KMS-11 (cell line): Measurements from ENCODE around the gene LRRIQ1.

Source experiments
- H2AFZ ChIP-seq: fragments of 200-600 bp; sonication (generic); 2 replicates; pipeline ENCODE4 v1.6.1; 2016; ENCODE audit warnings: antibody characterized with exemption, mixed run types, low read depth
- H3K27ac ChIP-seq: fragments of 200-600 bp; sonication (generic); 2 replicates; pipeline ENCODE4 v1.6.1; 2016; ENCODE audit warnings: mild to moderate bottlenecking, mixed run types
- H3K27me3 ChIP-seq: fragments of 200-600 bp; sonication (generic); 2 replicates; pipeline ENCODE4 v1.6.1; 2017; ENCODE audit warnings: mild to moderate bottlenecking, low read depth, mixed run types, moderate library complexity; ENCODE audit not compliant: insufficient read depth
- H3K36me3 ChIP-seq: fragments of 200-600 bp; sonication (generic); 2 replicates; pipeline ENCODE4 v1.6.1; 2017; ENCODE audit warnings: mild to moderate bottlenecking, mixed run types; ENCODE audit not compliant: insufficient read depth
- H3K4me1 ChIP-seq: fragments of 200-600 bp; sonication (generic); 2 replicates; pipeline ENCODE4 v1.6.1; 2016; ENCODE audit warnings: mild to moderate bottlenecking, low read depth, mixed run types; ENCODE audit not compliant: poor library complexity, severe bottlenecking
- H3K4me2 ChIP-seq: fragments of 200-600 bp; sonication (generic); 2 replicates; pipeline ENCODE4 v1.7.0; 2016; ENCODE audit warnings: mild to moderate bottlenecking, mixed run types
- H3K4me3 ChIP-seq: fragments of 200-600 bp; sonication (generic); IDR thresholded peaks from 2 replicates; pipeline ENCODE4 v1.6.1; 2017; ENCODE audit warnings: low read depth, low read length, mixed read lengths; ENCODE audit not compliant: insufficient read depth
- H3K79me2 ChIP-seq: fragments of 200-600 bp; sonication (generic); 2 replicates; pipeline ENCODE4 v1.6.1; 2016; ENCODE audit warnings: low read depth, mixed run types; ENCODE audit not compliant: insufficient read depth
- H3K9ac ChIP-seq: fragments of 200-600 bp; sonication (generic); 2 replicates; pipeline ENCODE4 v1.6.1; 2016; ENCODE audit warnings: mild to moderate bottlenecking, mixed run types
- H4K20me1 ChIP-seq: fragments of 200-600 bp; sonication (generic); 2 replicates; pipeline ENCODE4 v1.6.1; 2016; ENCODE audit warnings: mild to moderate bottlenecking, mixed run types; ENCODE audit not compliant: insufficient read depth
- CTCF ChIP-seq: fragments of 200-600 bp; sonication (generic); conservative IDR thresholded peaks from 2 replicates; pipeline ENCODE4 v1.6.1; 2017; ENCODE audit warnings: low read depth, mild to moderate bottlenecking, antibody characterized with exemption, low read length, moderate library complexity, mixed read lengths

Gene LRRIQ1

DNA sequence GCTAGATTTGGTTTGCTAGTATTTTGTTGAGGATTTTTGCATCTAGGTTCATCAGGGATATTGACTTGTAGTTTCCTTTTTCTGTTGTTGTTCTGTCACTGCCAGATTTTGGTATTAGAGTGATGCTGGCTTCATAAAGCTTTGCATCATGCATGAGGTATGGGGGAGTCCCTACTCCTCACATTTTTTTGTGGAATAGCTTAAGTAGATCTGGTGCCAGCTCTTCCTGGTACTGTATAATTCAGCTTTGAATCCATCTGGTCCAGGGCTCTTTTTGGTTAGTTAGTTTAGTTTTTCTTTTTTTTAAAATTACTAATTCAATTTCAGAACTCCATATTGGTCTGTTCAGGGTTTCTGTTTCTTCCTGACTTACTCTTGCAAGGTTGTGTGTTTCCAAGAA, 59.4 kb downstream of the LRRIQ1 start:
- H3K4me3 ChIP-seq: no peak overlapping the region
- H3K79me2 ChIP-seq: no peaks in the 10 kb centered on the region
- H3K4me1 ChIP-seq: no peaks in the 10 kb centered on the region
- H3K36me3 ChIP-seq: no peaks in the 10 kb centered on the region
- H3K9ac ChIP-seq: no peak overlapping the region
- no peaks in the 10 kb centered on the region for H3K27me3 ChIP-seq
- H3K4me2 ChIP-seq: no peak overlapping the region
- TF ChIP-seq CTCF: no peak
- no peak overlapping the region for H3K27ac ChIP-seq
- no peak overlapping the region for H2AFZ ChIP-seq
- no peaks in the 10 kb centered on the region for H4K20me1 ChIP-seq

- H3K4me2 ChIP-seq: no peak overlapping the region
- no peak overlapping the region for H3K4me3 ChIP-seq
- H3K9ac ChIP-seq: no peak overlapping the region
- no peak overlapping the region for H2AFZ ChIP-seq
- H3K36me3 ChIP-seq: no peaks in the 10 kb centered on the region
- H3K27ac ChIP-seq: no peak overlapping the region
- no peaks in the 10 kb centered on the region for H3K4me1 ChIP-seq
- no peaks in the 10 kb centered on the region for H3K27me3 ChIP-seq
- TF ChIP-seq CTCF: no peak
- H3K79me2 ChIP-seq: no peaks in the 10 kb centered on the region
- no peaks in the 10 kb centered on the region for H4K20me1 ChIP-seq
Observed at GRCh38 chr12:85130646-85131045, 94.5 kb downstream of the LRRIQ1 start.

DNA sequence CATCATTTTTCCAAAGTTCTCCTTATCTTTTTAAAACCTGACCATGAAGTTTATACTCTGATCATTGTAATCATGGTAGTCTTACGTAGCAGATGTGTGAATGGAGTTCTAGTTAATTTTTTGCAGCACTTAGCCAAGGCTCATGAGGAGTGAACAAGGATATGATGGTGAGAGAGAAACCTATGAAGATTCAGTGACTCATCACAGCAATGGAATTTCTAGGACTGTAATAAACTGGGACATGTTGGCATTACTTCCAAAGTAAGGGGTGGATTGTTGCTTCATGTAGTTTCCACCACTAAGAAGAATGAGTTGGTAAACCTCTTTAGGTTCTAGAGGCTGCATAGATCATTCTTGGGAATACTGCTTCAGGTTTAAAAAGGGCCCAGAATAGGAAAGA, 102.7 kb downstream of the LRRIQ1 start:
- H3K9ac ChIP-seq: no peak overlapping the region
- no peaks in the 10 kb centered on the region for H3K4me1 ChIP-seq
- no peaks in the 10 kb centered on the region for H4K20me1 ChIP-seq
- no peak overlapping the region for H3K4me2 ChIP-seq
- H3K4me3 ChIP-seq: no peak overlapping the region
- H3K36me3 ChIP-seq: no peaks in the 10 kb centered on the region
- no peak overlapping the region for H3K27ac ChIP-seq
- H2AFZ ChIP-seq: no peak overlapping the region
- no peaks in the 10 kb centered on the region for H3K27me3 ChIP-seq
- H3K79me2 ChIP-seq: no peaks in the 10 kb centered on the region
- no peak for TF ChIP-seq CTCF

DNA sequence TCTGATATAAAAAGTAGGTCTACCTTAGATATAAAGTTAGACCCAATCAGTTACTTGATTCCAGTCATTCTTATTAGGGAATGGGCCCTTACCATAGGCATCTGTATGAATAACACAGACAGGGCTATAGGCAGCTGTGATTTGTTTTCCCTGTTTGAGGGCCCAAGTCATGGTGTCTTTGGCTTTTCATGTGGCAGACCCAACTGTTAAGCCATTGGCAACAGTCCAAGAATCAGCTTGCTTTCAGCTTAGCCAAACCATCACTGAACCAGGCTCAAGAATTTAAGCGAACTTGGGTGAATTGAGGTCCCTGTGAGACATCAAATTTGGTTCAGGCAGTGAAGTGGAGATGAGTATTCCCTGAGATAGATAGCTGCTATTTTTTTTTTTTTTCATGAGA, 111.2 kb downstream of the LRRIQ1 start:
- no peaks in the 10 kb centered on the region for H3K79me2 ChIP-seq
- no peak for TF ChIP-seq CTCF
- no peaks in the 10 kb centered on the region for H3K36me3 ChIP-seq
- no peak overlapping the region for H3K4me2 ChIP-seq
- no peak overlapping the region for H3K4me3 ChIP-seq
- H3K4me1 ChIP-seq: no peaks in the 10 kb centered on the region
- H3K27ac ChIP-seq: no peak overlapping the region
- H2AFZ ChIP-seq: no peak overlapping the region
- H3K27me3 ChIP-seq: no peaks in the 10 kb centered on the region
- H3K9ac ChIP-seq: no peak overlapping the region
- no peaks in the 10 kb centered on the region for H4K20me1 ChIP-seq

GRCh38 chr12:85152311-85152729, 116.2 kb downstream of the LRRIQ1 start:
- Histone ChIP-seq H3K27me3 (no peaks in the 10 kb centered on the region), H3K4me3 (no peak overlapping the region), H3K27ac (no peak overlapping the region), H4K20me1 (no peaks in the 10 kb centered on the region), H3K79me2 (no peaks in the 10 kb centered on the region), H3K4me1 (no peaks in the 10 kb centered on the region), H3K4me2 (no peak overlapping the region), H2AFZ (no peak overlapping the region), H3K36me3 (no peaks in the 10 kb centered on the region), H3K9ac (no peak overlapping the region)
- TF ChIP-seq CTCF: no peak
